ENCODE results near the gene ABCC12.

- TF ChIP-seq RFX5 (IDR thresholded peaks at IDR 0.05) (no peak), CTCF (IDR thresholded peaks at IDR 0.05) (no peak)
These were observed 42.8 kb downstream of the ABCC12 start for GRCh38 chr16:48113001-48113400.

Measured in A549 (cell line).